NK-92 (cell line): Measurements from ENCODE around the gene NPY4R.
"Not testable (repeated sequence)": the region's sequence is repeated elsewhere in the genome, so short reads cannot be mapped to it uniquely, and the experiment has no call there.

Experiments used
- DNase-seq: peaks from one replicate; lab custom pipeline; 2025; ENCODE audit not compliant: unreplicated experiment; lab: John Stamatoyannopoulos, UW

NPY4R gene

GRCh38 chr10:46457071-46457470 is 8.7 kb downstream of the NPY4R start:
- DNase-seq = not testable (repeated sequence)

GRCh38 chr10:46455992-46456391 is 9.8 kb downstream of the NPY4R start:
- not testable (repeated sequence) for DNase-seq

- not testable (repeated sequence) for DNase-seq
These were observed 14.4 kb downstream of the NPY4R start for GRCh38 chr10:46451365-46451764.

- DNase-seq = not testable (repeated sequence)
These were observed 14.9 kb downstream of the NPY4R start for GRCh38 chr10:46450829-46451228.

GRCh38 chr10:46447439-46447838 is 18.3 kb downstream of the NPY4R start:
- not testable (repeated sequence) for DNase-seq

- DNase-seq = not testable (repeated sequence)
These were observed 20.2 kb downstream of the NPY4R start for GRCh38 chr10:46445389-46446122.

- not testable (repeated sequence) for DNase-seq
These were observed 22.3 kb downstream of the NPY4R start for GRCh38 chr10:46443422-46443821.

- not testable (repeated sequence) for DNase-seq
These were observed 23.0 kb downstream of the NPY4R start for GRCh38 chr10:46442706-46443275.

- DNase-seq = not testable (repeated sequence)
These were observed 23.9 kb downstream of the NPY4R start for GRCh38 chr10:46441837-46442278.

GRCh38 chr10:46440942-46441341 is 24.8 kb downstream of the NPY4R start:
- DNase-seq = not testable (repeated sequence)

GRCh38 chr10:46423550-46423949 is 42.2 kb downstream of the NPY4R start:
- not testable (repeated sequence) for DNase-seq

- not testable (repeated sequence) for DNase-seq
These were observed 46.0 kb downstream of the NPY4R start for GRCh38 chr10:46419570-46420379.

- not testable (repeated sequence) for DNase-seq
These were observed 47.5 kb downstream of the NPY4R start for GRCh38 chr10:46418283-46418682.

- DNase-seq = not testable (repeated sequence)
These were observed 50.5 kb downstream of the NPY4R start for GRCh38 chr10:46415291-46415690.

- DNase-seq = not testable (repeated sequence)
These were observed 53.1 kb downstream of the NPY4R start for GRCh38 chr10:46412665-46413064.

GRCh38 chr10:46411123-46411522 is 54.6 kb downstream of the NPY4R start:
- not testable (repeated sequence) for DNase-seq
